Mesothelial cell of epicardium (in vitro differentiated cells): ENCODE data around the gene MLIP. TPM values are rescaled to one million over a fixed set of nuclear protein-coding genes. Genes with fewer than 3 reads are reported as not detected.

Source experiments
- DNase-seq, 2 experiments: peaks; one replicate each; pipeline ENCODE4 v3.0.0; 2021; ENCODE audit warnings: low spot score in 2 of 2; ENCODE audit not compliant: unreplicated experiment in 2 of 2
- H3K27ac Mint-ChIP-seq: 2 replicates; pipeline ENCODE4 v1.8.0; 2021; ENCODE audit warnings: mixed read lengths
- H3K27me3 Mint-ChIP-seq: 2 replicates; pipeline ENCODE4 v1.8.0; 2021; ENCODE audit warnings: low read depth, mixed read lengths
- H3K36me3 Mint-ChIP-seq: 2 replicates; pipeline ENCODE4 v1.8.0; 2021; ENCODE audit warnings: mixed read lengths
- H3K4me1 Mint-ChIP-seq: 2 replicates; pipeline ENCODE4 v1.8.0; 2021; ENCODE audit warnings: mixed read lengths
- H3K4me3 Mint-ChIP-seq: 2 replicates; pipeline ENCODE4 v1.8.0; 2021; ENCODE audit warnings: mild to moderate bottlenecking, moderate library complexity, mixed read lengths
- H3K9me3 Mint-ChIP-seq: 2 replicates; pipeline ENCODE4 v1.8.0; 2021; ENCODE audit warnings: mixed read lengths
- CTCF ChIP-seq: fragments of 200-600 bp; sonication (generic); IDR thresholded peaks from one replicate; pipeline ENCODE4 v1.5.0; 2021; ENCODE audit warnings: antibody characterized with exemption; ENCODE audit not compliant: unreplicated experiment
- total RNA-seq: library from RNA; stranded (reverse); gene quantifications from 3 replicates; pipeline ENCODE4 v1.2.1, GENCODE V29; 2021

The MLIP gene
- total RNA-seq, 1 donor from 2014 or later, result 0.78 TPM

- Mint-ChIP-seq H3K27me3 (no peaks in the 10 kb centered on the region), H3K36me3 (no peaks in the 10 kb centered on the region), H3K4me3 (no peak overlapping the region), H3K9me3 (peaks cover 4% of the 10 kb centered on the region), H3K4me1 (peaks cover 4% of the 10 kb centered on the region), H3K27ac (no peak overlapping the region)
- DNase-seq, result no peak
- TF ChIP-seq CTCF, result no peak
Observed at GRCh38 chr6:54098450-54099044, 12.7 kb upstream of the MLIP start.

- H3K4me1 Mint-ChIP-seq, result peaks cover 4% of the 10 kb centered on the region
- H3K4me3 Mint-ChIP-seq, result no peak overlapping the region
- no peak overlapping the region for H3K27ac Mint-ChIP-seq
- H3K9me3 Mint-ChIP-seq, result peaks cover 4% of the 10 kb centered on the region
- H3K36me3 Mint-ChIP-seq, result no peaks in the 10 kb centered on the region
- no peak for TF ChIP-seq CTCF
- H3K27me3 Mint-ChIP-seq, result no peaks in the 10 kb centered on the region
- DNase-seq, result no peak
Observed at GRCh38 chr6:54099225-54099624, 12.0 kb upstream of the MLIP start.

- no peak for DNase-seq
- Mint-ChIP-seq H3K4me1 (peaks cover 4% of the 10 kb centered on the region), H3K36me3 (no peaks in the 10 kb centered on the region), H3K27ac (no peak overlapping the region), H3K9me3 (peaks cover 4% of the 10 kb centered on the region), H3K27me3 (peaks cover 4% of the 10 kb centered on the region), H3K4me3 (no peak overlapping the region)
- TF ChIP-seq CTCF, result no peak
Observed at GRCh38 chr6:54100411-54101006, 10.7 kb upstream of the MLIP start.

- no peak for TF ChIP-seq CTCF
- Mint-ChIP-seq H3K9me3 (no peaks in the 10 kb centered on the region), H3K4me1 (peaks cover 4% of the 10 kb centered on the region), H3K27me3 (peaks cover 10% of the 10 kb centered on the region), H3K36me3 (no peaks in the 10 kb centered on the region), H3K27ac (no peak overlapping the region), H3K4me3 (no peak overlapping the region)
- DNase-seq, result no peak
Observed at GRCh38 chr6:54102238-54102637, 9.0 kb upstream of the MLIP start.

GRCh38 chr6:54103497-54103896 lies 7.7 kb upstream of the MLIP start:
- no peak for TF ChIP-seq CTCF
- Mint-ChIP-seq H3K4me1 (peaks cover 13% of the 10 kb centered on the region), H3K27ac (no peak overlapping the region), H3K9me3 (no peaks in the 10 kb centered on the region), H3K36me3 (no peaks in the 10 kb centered on the region), H3K27me3 (peaks cover 10% of the 10 kb centered on the region), H3K4me3 (no peak overlapping the region)
- no peak for DNase-seq

GRCh38 chr6:54106727-54107126 lies 4.5 kb upstream of the MLIP start:
- Mint-ChIP-seq H3K27me3 (peaks cover 26% of the 10 kb centered on the region), H3K36me3 (no peaks in the 10 kb centered on the region), H3K9me3 (no peaks in the 10 kb centered on the region), H3K27ac (no peak overlapping the region), H3K4me3 (no peak overlapping the region), H3K4me1 (peaks cover 18% of the 10 kb centered on the region)
- DNase-seq, result no peak
- TF ChIP-seq CTCF, result no peak
